HG03571 (cell line): Measurements from ENCODE around the gene GOLGA2.
"Not testable (repeated sequence)": the region's sequence is repeated elsewhere in the genome, so short reads cannot be mapped to it uniquely, and the experiment has no call there.

ENCODE experiments used
- ATAC-seq: cut with Tn5 transposase; IDR thresholded peaks from one replicate; pipeline ENCODE4 v1.9.1; 2021; ENCODE audit not compliant: unreplicated experiment

GOLGA2 gene

DNA sequence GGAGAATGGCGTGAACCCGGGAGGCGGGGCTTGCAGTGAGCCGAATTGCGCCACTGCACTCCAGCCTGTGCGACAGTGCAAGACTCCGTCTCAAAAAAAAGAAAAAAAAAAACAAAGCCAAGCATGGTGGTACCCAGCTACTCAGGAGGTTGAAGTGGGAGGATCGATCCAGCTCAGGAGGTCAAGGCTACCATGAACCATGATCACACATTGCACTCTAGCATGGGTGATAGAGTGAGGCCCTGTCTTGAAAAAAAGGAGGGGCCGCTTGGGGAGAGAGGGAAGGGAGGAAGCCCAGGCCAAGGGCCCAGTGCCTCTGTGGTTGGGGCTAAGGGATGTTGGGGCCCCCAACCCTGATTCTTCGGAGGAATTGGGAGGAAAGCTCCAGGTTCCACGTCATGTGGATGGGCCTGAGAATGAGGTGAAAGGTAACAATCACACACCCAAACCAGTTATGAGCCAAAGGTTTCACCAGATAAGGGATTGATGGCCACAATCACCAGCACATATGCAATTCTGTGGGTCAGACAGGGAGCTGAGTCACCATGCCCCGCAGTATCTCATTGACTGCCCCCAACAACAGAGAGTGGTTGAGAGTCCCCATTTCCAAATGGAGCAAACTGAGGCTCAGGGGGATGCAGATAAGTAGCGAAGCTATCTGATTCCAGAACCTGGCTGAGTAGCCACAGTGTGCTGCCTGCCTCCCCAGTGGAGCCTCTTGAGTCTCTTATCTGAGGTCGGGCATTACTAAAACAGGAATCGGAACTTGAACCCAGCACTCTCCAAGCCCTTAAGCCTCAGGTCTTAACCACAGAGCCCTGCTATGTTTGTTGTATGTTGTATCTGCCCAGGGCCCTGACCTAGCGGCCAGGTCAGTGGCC, 20.8 kb upstream of the GOLGA2 start:
- no peak for ATAC-seq

DNA sequence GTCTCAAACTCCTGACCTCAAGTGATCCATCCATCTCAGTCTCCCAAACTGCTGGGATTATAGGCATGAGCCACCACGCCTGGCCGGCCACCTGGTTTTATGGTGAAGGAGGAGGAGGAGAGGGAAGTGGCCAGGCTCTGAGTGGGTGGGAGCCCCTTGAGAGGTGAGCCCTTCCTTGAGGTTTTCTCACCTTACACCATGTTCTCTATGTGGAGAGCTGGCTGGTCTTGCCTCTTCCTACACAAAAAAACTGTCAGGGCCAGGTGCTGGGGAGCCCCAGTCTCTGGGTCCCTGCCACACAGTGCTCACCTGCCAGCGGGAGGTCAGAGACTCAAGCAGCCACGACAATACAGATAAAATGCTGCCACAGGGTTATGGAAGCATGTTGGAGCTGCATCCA, 18.3 kb upstream of the GOLGA2 start:
- no peak for ATAC-seq

DNA sequence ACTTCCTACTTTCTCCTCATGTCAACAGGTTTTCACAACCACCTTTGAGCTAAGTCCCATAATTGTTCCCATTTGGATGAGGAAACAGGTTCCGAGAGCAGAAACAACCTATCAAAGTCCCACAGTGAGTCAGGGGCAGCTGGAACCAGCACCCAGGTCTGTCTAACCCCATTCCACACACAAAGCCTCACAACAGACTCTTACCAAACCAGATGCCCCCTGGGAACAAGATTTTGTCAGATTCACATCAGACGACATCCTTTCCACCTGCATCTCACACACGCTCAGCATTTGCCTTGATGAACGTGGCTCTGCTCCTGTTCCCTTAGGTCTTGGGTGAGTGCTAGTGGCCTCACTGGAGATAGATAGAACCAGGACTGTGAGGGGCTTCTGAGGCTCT, 17.3 kb upstream of the GOLGA2 start:
- ATAC-seq, result no peak

DNA sequence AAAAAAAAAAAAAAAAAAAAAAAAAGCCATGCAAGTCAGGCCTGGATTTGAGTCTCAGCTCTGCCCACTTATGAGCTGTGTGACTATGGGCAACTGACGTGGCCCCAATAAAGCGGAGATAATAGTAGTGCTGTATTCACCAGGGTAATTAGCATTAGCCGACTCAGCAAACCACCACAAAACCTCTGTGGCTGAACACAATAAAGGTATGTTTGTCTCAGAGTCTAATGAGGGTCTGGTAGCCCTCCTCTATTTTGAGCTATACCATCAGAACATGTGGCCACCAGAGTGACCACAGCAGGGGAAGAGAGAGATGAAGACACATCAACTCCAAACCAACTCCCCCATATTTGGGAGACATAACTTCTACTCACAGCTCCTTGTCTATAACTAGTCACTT, 16.2 kb upstream of the GOLGA2 start:
- ATAC-seq, result no peak

DNA sequence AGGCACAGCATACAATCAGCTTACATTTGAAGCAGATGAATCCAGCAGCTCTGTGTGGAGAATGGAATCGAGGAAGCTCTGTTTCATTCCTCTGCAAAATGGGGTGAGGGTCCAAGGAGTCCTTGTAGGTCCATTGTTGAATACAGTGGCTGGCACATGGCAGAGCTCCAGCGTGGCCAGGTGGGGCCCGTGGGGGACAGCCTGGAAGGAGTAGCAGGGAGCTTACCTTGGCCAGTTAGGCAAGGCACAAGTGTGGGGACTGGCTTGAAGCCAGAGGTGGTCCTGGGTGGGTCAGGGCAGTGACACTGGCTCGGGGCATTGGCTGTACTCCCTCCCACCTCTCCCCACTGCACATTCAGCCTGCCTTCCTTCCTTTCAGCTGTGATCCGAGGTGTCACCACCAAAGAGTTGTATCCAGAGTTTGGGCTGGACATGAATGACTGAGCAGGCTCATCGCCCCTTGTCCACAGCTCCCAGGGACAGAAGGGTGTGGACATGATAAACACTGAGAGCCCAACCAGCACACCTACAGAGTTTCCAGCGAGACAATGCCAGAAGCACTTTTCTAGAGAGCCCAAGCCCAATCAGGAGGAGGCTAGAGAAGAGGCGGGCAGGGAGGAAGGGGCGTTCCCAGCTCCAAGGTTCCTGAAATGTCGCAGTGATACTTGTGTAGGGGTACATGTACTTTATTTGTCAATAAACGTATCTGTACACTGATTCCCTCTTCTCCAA, 12.6 kb upstream of the GOLGA2 start:
- ATAC-seq, result no peak

DNA sequence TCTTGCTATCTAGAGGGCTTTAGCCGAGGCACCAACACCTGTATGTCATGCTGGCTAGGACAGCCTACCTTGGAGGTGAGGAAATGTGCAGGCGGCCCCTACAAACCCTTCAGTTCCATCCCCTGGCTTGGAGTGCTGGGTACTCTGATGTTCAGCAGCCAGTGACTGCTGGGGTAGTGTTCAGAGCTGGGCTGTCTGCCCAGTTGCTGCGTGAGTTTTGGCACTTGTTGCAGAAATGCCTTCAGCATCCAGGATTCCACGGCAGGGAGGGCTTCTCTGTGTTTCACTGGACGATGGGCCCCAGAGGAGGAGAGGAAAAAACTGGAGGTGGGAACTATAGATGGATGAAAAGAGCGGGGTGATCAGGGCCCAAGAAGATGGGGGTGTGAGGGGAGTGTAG, 10.6 kb upstream of the GOLGA2 start:
- no peak for ATAC-seq

DNA sequence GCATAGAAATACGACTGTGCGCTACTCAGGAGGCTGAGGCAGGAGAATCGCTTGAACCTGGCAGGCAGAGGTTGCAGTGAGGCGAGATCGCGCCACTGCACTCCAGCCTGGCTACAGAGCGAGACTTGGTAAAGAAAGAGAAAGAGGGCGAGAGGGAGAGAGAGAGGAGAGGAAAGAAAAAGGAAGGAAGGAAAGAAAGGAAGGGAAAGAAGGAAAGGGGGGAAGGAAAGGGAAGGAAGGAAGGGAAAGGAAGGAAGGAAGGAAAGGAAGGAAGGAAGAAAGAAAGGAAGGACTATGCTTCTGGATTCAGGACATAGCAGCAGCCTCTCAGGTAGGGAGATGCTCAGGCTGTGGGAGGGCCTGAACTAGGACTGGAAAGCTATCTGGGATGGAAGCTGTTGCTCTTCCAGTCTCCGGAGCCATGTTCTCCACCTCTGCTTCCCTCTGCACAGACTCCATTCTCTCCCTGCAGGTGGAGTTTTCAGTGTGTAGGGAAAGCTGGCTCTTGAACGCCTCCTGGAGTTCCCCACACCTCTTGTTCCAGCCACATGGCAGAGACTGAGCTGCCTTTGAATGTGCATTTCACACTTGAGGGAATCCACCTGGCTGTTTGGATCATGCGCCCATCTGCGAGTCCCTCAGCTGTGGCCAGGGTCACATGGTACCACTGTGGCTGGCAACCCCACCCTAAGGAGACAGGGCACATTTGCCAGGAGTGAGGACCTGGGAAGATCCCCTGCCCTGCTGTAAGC, 9.4 kb upstream of the GOLGA2 start:
- no peak for ATAC-seq

DNA sequence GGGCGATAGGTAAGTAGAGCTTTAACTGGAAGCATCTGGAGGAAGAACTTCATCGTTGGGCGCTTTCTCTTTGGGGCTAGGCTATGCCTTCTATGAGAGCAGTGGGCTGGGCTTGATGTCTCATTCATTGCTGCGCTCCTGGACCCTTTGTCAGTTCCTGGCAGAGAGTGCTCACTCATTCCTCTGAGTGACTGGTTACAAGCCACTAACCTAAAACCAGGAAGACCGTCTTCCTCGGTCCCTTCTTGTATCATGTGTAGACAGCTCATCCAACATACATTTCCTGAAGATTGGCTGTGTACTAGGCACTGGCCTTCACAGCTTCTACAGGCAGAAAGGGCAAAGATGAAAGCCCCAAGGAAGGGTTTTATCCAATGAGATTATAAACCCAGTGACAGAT, 6.7 kb upstream of the GOLGA2 start:
- ATAC-seq, result no peak

DNA sequence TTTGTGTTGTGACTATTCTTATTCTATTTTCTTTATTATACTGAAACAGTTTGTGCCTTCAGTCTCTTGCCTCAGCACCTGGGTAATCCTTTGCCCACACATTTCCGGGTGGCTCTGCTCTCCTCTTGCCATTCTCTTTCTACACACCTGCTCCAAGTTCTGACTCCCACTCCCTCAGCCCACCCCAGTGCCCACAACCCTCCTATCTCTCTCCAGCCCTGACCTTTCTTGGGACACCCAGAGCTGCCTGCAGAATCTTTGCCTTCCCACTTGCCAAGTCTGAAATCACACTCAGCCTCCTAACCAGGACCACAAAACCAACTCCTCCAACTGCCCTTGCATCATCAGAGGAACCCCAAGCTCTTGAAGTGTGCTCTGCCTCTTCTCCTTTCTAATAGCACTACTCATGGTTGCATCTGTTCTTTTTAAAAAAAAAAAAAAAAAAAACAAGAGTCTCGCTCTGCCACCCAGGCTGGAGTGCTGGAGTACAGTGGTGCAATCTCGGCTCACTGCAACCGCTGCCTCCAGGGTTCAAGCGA, 4.3 kb upstream of the GOLGA2 start:
- no peak for ATAC-seq

DNA sequence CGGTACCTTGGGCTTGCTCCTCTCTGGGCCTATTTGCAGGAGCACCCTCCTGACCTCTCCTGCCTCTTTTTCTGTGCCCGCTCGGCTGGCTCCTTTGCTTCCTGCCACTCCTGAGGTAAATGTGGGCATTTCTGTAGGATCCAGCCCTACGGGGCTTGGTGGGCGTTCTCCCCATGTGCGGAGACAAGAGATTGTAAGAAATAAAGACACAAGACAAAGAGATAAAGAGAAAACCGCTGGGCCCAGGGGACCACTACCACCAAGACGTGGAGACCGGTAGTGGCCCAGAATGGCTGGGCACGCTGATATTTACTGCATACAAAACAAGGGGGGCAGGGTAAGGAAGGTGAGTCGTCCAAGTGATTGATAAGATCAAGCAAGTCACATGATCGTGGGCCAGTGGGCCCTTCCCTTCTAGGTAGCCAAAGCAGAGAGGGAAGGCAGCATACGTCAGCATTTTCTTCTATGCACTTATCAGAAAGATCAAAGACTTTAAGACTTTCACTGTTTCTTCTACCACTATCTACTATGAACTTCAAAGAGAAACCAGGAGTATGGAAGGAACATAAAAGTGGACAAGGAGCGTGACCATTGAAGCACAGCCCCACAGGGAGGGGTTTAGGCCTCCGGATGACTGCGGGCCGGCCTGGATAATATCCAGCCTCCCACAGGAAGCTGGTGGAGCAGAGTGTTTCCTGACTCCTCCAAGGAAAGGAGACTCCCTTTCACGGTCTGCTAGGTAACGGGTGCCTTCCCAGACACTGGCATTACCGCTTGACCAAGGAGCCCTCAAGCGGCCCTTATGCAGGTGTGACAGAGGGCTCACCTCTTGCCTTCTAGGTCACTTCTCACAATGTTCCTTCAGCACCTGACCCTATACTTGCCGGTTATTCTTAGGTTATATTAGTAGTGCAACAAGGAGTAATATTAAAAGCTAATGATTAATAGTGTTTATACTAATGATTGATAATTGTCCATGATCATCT, 3.6 kb upstream of the GOLGA2 start:
- not testable (repeated sequence) for ATAC-seq

DNA sequence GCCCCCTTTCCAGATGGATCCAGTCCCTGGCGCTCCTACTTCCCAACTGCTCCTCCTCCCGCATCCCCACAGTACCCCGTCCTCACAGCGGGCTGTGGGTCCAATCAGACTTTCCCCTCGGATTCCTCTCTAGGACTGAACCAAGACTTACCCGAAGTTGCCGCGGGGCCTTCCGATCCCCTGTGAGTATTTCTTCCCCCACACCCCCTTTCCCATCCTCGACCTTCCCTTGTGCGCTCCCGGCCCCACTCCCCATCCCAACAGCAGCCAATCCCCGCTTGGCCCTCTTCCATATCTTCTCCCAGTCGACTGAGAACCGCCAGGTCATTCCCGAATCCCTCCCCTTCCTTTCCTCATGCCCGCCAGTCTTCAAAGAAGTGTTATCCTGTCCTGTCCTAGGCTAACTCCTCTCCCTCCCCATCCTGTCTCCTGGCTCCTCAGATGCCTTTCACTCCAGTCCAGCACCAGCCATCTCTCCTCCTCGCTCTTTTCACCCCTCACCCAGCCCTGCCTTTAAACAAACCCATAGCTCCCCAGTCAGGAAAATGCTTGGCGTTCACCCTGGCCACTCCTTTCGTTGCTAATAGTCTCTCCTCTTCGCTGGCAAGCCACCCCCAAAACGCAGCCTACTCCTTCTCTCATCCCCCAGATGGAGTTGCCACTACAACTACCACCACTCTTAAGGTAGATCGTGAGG, 915 bp upstream of the GOLGA2 start:
- no peak for ATAC-seq

DNA sequence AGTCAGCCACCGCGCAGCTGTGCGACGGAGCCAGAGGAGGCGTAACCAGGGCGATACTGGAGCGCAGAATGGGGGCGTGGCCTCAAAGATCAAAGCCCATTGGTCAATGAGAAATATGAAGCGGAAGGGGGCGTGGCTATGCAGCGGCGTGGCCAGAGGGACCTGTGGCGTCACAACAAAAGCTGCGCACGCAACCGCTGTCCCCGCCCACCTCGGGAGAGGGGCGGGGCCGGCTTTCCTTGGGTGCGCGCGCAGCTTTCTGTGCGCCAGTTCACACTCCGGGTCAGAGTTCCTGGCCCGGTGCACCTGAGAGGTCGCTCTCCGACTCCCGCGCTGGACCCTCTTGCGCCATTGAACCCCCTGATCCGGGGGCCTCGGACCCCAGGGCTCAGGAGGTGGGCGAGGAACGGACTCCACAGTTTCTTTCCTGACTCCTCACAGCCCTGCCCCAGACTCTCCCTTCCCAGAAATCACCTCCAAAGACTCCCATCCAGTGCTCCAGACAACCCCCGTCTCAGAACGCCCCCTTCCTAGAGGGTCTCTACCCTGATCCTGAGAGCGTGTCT, 284 bp upstream of the GOLGA2 start, which contains the start of gene SWI5:
SWI5 (plus strand) TSS at position 269 of the 566 bp plus-strand sequence.
- ATAC-seq, result peak; percentile 93

DNA sequence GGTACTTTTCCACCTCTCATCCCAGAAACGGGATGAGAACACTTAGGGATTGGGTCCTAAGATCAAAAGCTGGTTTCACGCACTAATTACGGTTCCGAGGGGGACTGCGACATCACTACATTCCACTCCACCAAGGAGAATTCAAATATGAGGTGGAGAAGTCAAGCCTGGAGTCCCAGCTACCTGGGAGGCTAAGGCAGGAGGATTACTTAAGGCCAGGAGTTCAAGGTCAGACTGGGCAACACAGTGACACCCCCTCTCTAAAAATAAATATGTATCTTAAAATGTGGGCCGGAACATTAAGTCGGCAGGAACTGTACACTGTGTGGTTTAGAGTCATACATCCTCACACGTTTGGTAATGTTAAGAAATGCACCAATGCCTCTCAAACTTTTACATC, 1.6 kb downstream of the GOLGA2 start:
- ATAC-seq, result no peak

DNA sequence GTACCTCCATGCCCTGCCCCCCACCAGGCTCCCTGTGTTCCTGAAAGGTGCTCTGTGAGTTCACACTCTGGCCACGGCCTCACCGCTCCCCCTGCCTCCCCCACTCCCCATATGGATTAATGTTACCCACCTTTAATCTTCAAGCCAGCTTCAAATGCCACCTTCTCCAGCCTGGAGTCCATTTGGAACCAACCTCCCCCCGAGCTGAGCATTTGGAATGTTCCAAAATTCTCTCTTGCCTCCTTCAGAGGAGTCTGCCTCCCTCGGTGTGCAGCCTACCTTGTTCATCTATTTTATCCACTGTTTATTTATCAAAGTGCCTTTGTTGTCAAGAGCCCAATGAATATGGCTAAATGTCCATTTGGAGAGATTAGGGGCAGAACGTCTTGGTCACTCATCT, 4.3 kb downstream of the GOLGA2 start:
- ATAC-seq, result no peak

DNA sequence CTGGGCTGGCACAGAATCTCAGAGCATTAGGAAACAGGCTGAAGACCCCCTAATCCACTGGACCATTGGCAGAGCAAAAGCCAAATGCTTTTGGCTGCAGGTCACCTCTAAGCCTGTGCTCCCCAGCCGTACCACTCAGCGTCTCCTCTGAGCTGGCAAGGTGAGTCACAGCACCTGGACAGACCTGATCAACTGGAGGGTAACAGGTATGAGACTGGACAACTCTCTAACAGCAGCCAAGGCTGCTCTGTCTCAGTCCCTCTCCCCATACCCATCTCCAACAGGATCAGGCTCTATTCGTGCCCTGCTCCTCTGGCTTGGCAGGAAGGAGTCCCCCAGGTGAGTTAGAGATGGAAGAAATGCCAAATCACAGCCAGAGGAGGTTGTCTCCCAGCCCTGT, 4.7 kb downstream of the GOLGA2 start:
- ATAC-seq, result no peak

DNA sequence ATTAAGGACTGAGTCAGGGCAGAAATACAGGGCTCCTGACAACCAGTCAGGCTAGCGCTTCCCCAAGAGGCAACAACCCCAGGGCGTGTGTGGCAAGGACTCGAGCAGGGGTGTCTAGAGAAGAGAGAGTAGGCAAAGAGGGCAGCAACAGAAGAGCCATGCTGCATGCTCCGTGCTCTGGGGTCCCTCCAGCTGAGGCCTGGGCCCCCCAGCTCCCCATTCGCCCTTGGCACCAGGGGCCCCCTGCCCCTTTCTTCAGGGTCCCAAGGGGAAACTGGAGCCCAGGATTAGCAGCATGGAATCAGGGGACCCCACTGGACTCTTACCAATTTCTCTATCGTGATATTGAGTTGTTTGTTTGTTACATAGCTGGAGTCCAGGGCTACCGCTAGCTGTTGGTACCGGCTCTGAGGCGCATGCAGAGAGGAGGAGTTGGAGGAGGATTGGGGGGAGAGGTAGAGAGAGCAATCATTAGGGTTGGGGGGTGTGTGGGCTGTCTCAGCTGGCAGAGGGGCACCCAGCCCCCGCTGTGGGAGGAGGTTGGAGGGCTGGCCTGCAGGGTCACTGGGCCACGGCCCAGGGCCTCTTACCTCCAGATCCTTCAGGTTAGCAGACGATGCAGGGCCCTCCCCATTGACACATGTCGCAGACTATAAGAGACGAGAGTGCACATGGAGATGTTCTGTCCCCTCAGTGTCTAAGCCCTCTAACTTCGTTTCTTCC, 8.8 kb downstream of the GOLGA2 start:
- no peak for ATAC-seq

DNA sequence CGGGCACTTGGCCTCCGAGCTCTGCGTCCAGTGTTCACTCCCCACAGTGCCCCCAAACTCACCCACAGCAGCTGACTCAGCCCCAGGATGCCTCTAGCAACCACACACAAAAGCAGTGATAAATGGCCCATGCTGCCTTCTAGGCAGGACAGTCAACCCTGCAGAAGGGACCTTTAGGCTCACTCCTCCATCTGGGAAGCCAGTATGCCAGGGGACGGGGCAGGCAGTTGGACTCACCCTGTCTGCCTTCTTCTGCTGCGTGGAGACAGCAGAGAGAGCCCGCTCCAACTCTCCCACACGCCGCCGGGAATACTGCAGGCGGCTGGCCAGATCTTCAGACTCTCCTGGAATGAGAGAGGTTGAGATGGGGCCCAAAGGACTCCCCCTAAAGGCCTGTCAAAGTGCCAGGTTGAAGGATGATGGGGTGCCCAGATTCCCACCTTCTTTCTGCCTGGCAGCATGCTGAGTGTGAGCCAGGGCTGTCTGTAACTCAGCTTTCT, 10.4 kb downstream of the GOLGA2 start:
- ATAC-seq, result no peak

DNA sequence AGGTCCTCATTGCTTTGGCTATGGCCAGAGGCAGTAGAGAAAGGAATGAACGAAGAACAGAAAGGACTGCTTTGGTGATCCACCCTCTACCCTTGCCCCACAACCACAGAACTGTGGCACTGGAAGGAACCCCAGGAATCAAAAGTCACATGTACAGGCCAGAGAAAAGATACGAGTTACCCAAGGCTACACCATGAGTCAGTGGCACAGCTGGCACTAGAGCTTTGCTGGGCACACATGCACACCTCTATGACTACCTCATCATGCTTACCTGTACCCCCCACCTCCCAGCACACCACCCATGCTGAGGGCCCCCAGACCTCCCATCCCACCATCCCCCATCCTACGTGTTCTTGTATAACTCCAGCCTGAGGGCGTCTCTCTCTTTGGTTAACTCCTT, 13.1 kb downstream of the GOLGA2 start:
- no peak for ATAC-seq
